ENCODE measurements around the gene GNAQ. TPM values are rescaled to one million over a fixed set of nuclear protein-coding genes. Genes with fewer than 3 reads are reported as not detected.

The GNAQ gene
- total RNA-seq, 1 experiment from 2014 or later = 48.6 TPM

DNA sequence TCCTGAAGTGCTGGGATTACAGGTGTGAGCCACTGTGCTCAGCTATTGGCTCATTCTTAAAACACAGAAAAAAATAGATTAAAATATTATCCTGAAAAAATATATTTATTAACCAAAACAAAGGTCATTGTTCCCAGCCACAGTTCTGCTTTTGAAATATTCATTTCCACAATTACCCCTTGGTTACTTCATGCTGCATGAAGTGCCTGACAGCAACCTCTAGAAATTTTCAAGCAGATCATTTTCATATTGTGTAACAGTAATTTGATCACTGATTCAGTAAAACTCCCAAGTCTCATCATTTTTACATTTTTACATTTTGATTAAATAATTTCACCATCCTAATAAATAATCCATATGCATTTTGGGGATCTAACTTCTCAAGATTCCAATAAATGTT, 18.8 kb upstream of the GNAQ start:
- Histone ChIP-seq H3K79me2 (ENCODE audit: insufficient read depth, low read length) (no peaks in the 10 kb centered on the region), H4K5ac (ENCODE audit: insufficient read length, low read depth, low read length) (no peak overlapping the region), H2BK15ac (ENCODE audit: low read depth, low read length) (no peak overlapping the region), H3K56ac (ENCODE audit: insufficient read length, low read depth, low read length) (no peak overlapping the region), H2BK5ac (ENCODE audit: insufficient read length, low read length) (no peak overlapping the region), H3K79me1 (ENCODE audit: insufficient read depth, low read depth, low read length, poor library complexity, severe bottlenecking) (no peaks in the 10 kb centered on the region), H3K14ac (ENCODE audit: insufficient read depth, low read length) (no peak overlapping the region), H2BK12ac (ENCODE audit: insufficient read length, low read depth, low read length) (no peak overlapping the region), H2AFZ (ENCODE audit: low read length) (no peak overlapping the region), H2BK20ac (ENCODE audit: low read depth, low read length, poor library complexity, severe bottlenecking) (no peak overlapping the region), H3K18ac (ENCODE audit: insufficient read length, low read depth, low read length) (no peak overlapping the region), H3K9me3 (ENCODE audit: control insufficient read depth, low read depth, low read length) (no peaks in the 10 kb centered on the region), H4K91ac (ENCODE audit: insufficient read length, low read depth, low read length) (no peak overlapping the region), H3K4me1 (ENCODE audit: insufficient read depth, low read length) (no peaks in the 10 kb centered on the region), H4K8ac (replicated peaks; ENCODE audit: insufficient read length, low read depth, low read length) (no peak overlapping the region), H3K27me3 (ENCODE audit: insufficient read depth, low read length) (no peaks in the 10 kb centered on the region), H3K27ac (ENCODE audit: insufficient read length, low read depth, low read length) (no peak overlapping the region), H3K4ac (ENCODE audit: low read depth, low read length) (no peak overlapping the region), H2AK5ac (ENCODE audit: insufficient read length, low read length) (no peak overlapping the region), H3T11ph (ENCODE audit: low read length) (no peak overlapping the region), H3K23me2 (ENCODE audit: insufficient read length, low read depth, low read length, poor library complexity, severe bottlenecking) (no peaks in the 10 kb centered on the region), H3K9ac (ENCODE audit: extremely low read depth, insufficient read length, low read length) (no peak overlapping the region), H2BK120ac (ENCODE audit: low read depth, low read length, poor library complexity, severe bottlenecking) (no peak overlapping the region), H3K4me2 (ENCODE audit: insufficient read depth, insufficient read length, low read length) (no peak overlapping the region), H4K20me1 (ENCODE audit: control insufficient read depth, insufficient read depth, insufficient read length) (no peaks in the 10 kb centered on the region), H3K23ac (ENCODE audit: insufficient read length, low read depth, low read length) (no peak overlapping the region)
- no peak overlapping the region for H3K4me3 Mint-ChIP-seq
- no peak for DNase-seq
- peaks cover 0 to under 1% of the 10 kb centered on the region in 2 experiments; a peak in 1 of 5 replicates for H3K9me3 Mint-ChIP-seq
- no peak overlapping the region for H3K27ac Mint-ChIP-seq
- H3K27me3 Mint-ChIP-seq (ENCODE audit: low read depth) = no peaks in the 10 kb centered on the region; the same call in 1 of the 2 replicates
- TF ChIP-seq, protein P1, sequence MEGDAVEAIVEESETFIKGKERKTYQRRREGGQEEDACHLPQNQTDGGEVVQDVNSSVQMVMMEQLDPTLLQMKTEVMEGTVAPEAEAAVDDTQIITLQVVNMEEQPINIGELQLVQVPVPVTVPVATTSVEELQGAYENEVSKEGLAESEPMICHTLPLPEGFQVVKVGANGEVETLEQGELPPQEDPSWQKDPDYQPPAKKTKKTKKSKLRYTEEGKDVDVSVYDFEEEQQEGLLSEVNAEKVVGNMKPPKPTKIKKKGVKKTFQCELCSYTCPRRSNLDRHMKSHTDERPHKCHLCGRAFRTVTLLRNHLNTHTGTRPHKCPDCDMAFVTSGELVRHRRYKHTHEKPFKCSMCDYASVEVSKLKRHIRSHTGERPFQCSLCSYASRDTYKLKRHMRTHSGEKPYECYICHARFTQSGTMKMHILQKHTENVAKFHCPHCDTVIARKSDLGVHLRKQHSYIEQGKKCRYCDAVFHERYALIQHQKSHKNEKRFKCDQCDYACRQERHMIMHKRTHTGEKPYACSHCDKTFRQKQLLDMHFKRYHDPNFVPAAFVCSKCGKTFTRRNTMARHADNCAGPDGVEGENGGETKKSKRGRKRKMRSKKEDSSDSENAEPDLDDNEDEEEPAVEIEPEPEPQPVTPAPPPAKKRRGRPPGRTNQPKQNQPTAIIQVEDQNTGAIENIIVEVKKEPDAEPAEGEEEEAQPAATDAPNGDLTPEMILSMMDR (conservative IDR thresholded peaks at IDR 0.05) = no peak
- H3K4me1 Mint-ChIP-seq = no peaks in the 10 kb centered on the region
- H3K36me3 Mint-ChIP-seq (ENCODE audit: insufficient read depth in 1 of 3, low read depth in 3 of 3) = no peaks in the 10 kb centered on the region; a peak in 1 of 7 replicates
